Glutamatergic neuron (in vitro differentiated cells): ENCODE data around the gene SUSD3. TPM values are rescaled to one million over a fixed set of nuclear protein-coding genes. Genes with fewer than 3 reads are reported as not detected.

Source experiments
- DNase-seq: peaks from one replicate; pipeline ENCODE4 v3.0.0; 2022
- H3K27ac Mint-ChIP-seq: one replicate; pipeline ENCODE4 v1.8.0; 2020; ENCODE audit warnings: mild to moderate bottlenecking, mixed read lengths, inconsistent platforms; ENCODE audit not compliant: unreplicated experiment
- H3K27me3 Mint-ChIP-seq: one replicate; pipeline ENCODE4 v1.8.0; 2020; ENCODE audit warnings: mild to moderate bottlenecking, moderate library complexity, mixed read lengths, inconsistent platforms; ENCODE audit not compliant: unreplicated experiment
- H3K36me3 Mint-ChIP-seq: one replicate; pipeline ENCODE4 v1.8.0; 2020; ENCODE audit warnings: mild to moderate bottlenecking, mixed read lengths, inconsistent platforms; ENCODE audit not compliant: unreplicated experiment
- H3K4me1 Mint-ChIP-seq: one replicate; pipeline ENCODE4 v1.8.0; 2020; ENCODE audit warnings: mild to moderate bottlenecking, low read depth, mixed read lengths, inconsistent platforms; ENCODE audit not compliant: unreplicated experiment
- H3K4me3 Mint-ChIP-seq: one replicate; pipeline ENCODE4 v1.8.0; 2020; ENCODE audit warnings: mild to moderate bottlenecking, mixed read lengths, inconsistent platforms; ENCODE audit not compliant: unreplicated experiment
- H3K9me3 Mint-ChIP-seq: one replicate; pipeline ENCODE4 v1.8.0; 2020; ENCODE audit warnings: mild to moderate bottlenecking, moderate library complexity, mixed read lengths, inconsistent platforms; ENCODE audit not compliant: unreplicated experiment
- total RNA-seq: library from RNA; stranded (reverse); fragmentation: NEBNext Ultra II Directional; extraction: Animal tissue kit (Norgen Biotek cat#: 25700); gene quantifications from one replicate; pipeline ENCODE4 v1.2.1, GENCODE V29; 2021; ENCODE audit not compliant: unreplicated experiment
- TF ChIP-seq, protein P1 (sequence below): fragments of 200-600 bp; sonication (generic); IDR thresholded peaks from one replicate; pipeline ENCODE4 v1.5.0; 2021; ENCODE audit not compliant: partially characterized antibody, unreplicated experiment

Gene SUSD3
- total RNA-seq, 1 donor from 2014 or later, result not detected

DNA sequence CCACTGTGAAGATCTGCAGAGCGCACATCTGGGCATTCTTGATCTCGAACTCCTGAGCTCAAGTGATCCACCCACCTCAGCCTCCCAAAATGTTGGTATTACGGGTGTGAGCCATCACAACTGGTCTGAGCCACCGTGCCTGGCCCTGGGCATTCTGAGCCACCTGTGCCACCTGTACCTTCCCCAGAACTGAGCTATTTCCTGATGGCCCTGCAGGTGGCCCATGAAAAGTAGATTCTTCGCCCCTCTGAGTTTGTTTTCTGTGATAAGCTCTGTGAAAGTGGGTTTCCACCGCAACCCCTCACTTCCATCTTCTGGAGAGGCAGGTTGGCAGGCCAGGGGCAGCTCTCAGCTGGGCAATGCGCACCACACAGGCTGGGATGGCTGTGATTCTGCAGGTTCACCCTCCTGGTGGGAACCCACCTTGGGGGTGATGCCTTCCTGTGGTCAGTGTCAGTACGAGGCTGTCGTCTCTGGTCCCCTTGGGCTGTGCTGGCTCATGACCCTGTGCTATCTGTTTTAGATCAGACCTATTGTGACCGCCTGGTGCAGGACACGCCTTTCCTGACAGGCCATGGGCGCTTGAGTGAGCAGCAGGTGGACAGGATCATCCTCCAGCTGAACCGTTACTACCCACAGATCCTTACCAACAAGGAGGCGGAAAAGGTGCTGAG is 48.8 kb downstream of the SUSD3 start:
- peaks cover 6% of the 10 kb centered on the region for H3K4me1 Mint-ChIP-seq
- no peak overlapping the region for H3K4me3 Mint-ChIP-seq
- peaks cover 19% of the 10 kb centered on the region for H3K36me3 Mint-ChIP-seq
- H3K9me3 Mint-ChIP-seq, result peaks cover 2% of the 10 kb centered on the region
- H3K27me3 Mint-ChIP-seq, result peaks cover 3% of the 10 kb centered on the region
- TF ChIP-seq, protein P1, sequence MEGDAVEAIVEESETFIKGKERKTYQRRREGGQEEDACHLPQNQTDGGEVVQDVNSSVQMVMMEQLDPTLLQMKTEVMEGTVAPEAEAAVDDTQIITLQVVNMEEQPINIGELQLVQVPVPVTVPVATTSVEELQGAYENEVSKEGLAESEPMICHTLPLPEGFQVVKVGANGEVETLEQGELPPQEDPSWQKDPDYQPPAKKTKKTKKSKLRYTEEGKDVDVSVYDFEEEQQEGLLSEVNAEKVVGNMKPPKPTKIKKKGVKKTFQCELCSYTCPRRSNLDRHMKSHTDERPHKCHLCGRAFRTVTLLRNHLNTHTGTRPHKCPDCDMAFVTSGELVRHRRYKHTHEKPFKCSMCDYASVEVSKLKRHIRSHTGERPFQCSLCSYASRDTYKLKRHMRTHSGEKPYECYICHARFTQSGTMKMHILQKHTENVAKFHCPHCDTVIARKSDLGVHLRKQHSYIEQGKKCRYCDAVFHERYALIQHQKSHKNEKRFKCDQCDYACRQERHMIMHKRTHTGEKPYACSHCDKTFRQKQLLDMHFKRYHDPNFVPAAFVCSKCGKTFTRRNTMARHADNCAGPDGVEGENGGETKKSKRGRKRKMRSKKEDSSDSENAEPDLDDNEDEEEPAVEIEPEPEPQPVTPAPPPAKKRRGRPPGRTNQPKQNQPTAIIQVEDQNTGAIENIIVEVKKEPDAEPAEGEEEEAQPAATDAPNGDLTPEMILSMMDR, result no peak
- DNase-seq, result peak; percentile 13
- H3K27ac Mint-ChIP-seq, result no peak overlapping the region

- H3K4me1 Mint-ChIP-seq, result peaks cover 6% of the 10 kb centered on the region
- peaks cover 18% of the 10 kb centered on the region for H3K36me3 Mint-ChIP-seq
- TF ChIP-seq, protein P1, result no peak
- H3K27ac Mint-ChIP-seq, result no peak overlapping the region
- no peak for DNase-seq
- no peak overlapping the region for H3K4me3 Mint-ChIP-seq
- peaks cover 3% of the 10 kb centered on the region for H3K27me3 Mint-ChIP-seq
- peaks cover 2% of the 10 kb centered on the region for H3K9me3 Mint-ChIP-seq
These were observed 49.3 kb downstream of the SUSD3 start for GRCh38 chr9:93107825-93108161.

GRCh38 chr9:93108291-93109041 is 50.0 kb downstream of the SUSD3 start:
- DNase-seq, result peak; percentile 14
- Mint-ChIP-seq H3K27ac (no peak overlapping the region), H3K27me3 (peaks cover 3% of the 10 kb centered on the region), H3K36me3 (peaks cover 16% of the 10 kb centered on the region), H3K4me3 (no peak overlapping the region), H3K9me3 (peaks cover 1% of the 10 kb centered on the region), H3K4me1 (peaks cover 6% of the 10 kb centered on the region)
- TF ChIP-seq, protein P1, result no peak

DNA sequence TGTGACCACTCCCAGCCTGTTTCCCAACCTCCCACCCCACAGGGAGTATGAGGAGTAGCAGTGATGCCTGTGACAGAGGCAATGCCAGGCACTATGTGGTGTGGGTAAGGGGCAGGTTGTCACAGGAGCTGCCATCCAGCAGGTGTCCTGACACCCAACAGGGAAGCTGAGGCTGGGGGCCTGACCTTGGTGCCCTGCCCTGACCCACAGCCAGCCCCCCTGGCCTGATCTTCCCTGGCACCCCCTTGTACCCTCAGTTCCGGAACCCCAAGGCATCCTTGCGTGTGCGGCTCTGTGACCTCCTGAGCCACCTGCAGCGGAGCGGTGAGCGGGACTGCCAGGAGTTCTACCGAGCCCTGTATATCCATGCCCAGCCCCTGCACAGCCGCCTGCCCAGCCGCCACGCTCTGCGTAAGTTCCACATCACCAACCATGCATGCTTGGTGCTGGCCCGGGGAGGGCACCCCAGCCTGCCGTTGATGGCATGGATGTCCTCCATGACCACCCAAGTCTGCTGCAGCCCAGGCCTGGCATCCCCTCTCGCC is 51.9 kb downstream of the SUSD3 start:
- Mint-ChIP-seq H3K4me1 (peaks cover 8% of the 10 kb centered on the region), H3K27me3 (no peaks in the 10 kb centered on the region), H3K27ac (no peak overlapping the region), H3K36me3 (peaks cover 4% of the 10 kb centered on the region), H3K9me3 (peaks cover 5% of the 10 kb centered on the region), H3K4me3 (no peak overlapping the region)
- TF ChIP-seq, protein P1, result no peak
- peak; percentile 4 for DNase-seq

- DNase-seq, result no peak
- Mint-ChIP-seq H3K36me3 (peaks cover 4% of the 10 kb centered on the region), H3K4me1 (peaks cover 8% of the 10 kb centered on the region), H3K4me3 (no peak overlapping the region), H3K27me3 (no peaks in the 10 kb centered on the region), H3K9me3 (peaks cover 5% of the 10 kb centered on the region), H3K27ac (no peak overlapping the region)
- TF ChIP-seq, protein P1, result no peak
These were observed 52.5 kb downstream of the SUSD3 start for GRCh38 chr9:93111001-93111370.
